Lung (tissue), 12 donors: ENCODE measurements around the gene MYT1. TPM values are rescaled to one million over a fixed set of nuclear protein-coding genes. Genes with fewer than 3 reads are reported as not detected.

ENCODE experiments used
- ATAC-seq: fragments of 200-7000 bp; cut with Tn5 transposase; one replicate; pipeline ENCODE4 v1.9.1; 2020; ENCODE audit warnings: moderate number of reproducible peaks; ENCODE audit not compliant: insufficient read depth, low FRiP score
- DNase-seq, 3 donors: peaks; one replicate each; pipeline ENCODE4 v3.0.0-alpha.2; 2013 to 2017
- H3K27ac ChIP-seq, 2 donors: one replicate each; pipeline ENCODE4 v1.5.1; 2013; ENCODE audit warnings: mild to moderate bottlenecking in 2 of 2, moderate library complexity in 2 of 2, control low read depth in 1 of 2, inconsistent platforms in 1 of 2, low read depth in 1 of 2, low read length in 1 of 2
- H3K27me3 ChIP-seq, 3 donors: one replicate each; pipeline ENCODE4 v1.5.1; 2013; ENCODE audit warnings: low read length in 2 of 3; ENCODE audit not compliant: control insufficient read depth in 3 of 3, insufficient read depth in 3 of 3
- H3K36me3 ChIP-seq, 4 donors: one replicate each; pipeline ENCODE4 v1.5.1; 2013; ENCODE audit warnings: low read length in 4 of 4, mild to moderate bottlenecking in 1 of 4, moderate library complexity in 1 of 4; ENCODE audit not compliant: control insufficient read depth in 4 of 4, insufficient read depth in 4 of 4
- H3K4me1 ChIP-seq, 5 donors: one replicate each; pipeline ENCODE4 v1.5.1; 2013; ENCODE audit warnings: low read length in 5 of 5, mild to moderate bottlenecking in 2 of 5, moderate library complexity in 1 of 5; ENCODE audit not compliant: control insufficient read depth in 5 of 5, insufficient read depth in 5 of 5
- H3K4me3 ChIP-seq: one replicate; pipeline ENCODE4 v1.5.1; 2013; ENCODE audit warnings: mild to moderate bottlenecking, control low read depth, moderate library complexity
- H3K9ac ChIP-seq, 2 donors: one replicate each; pipeline ENCODE4 v1.5.1; 2013; ENCODE audit warnings: low read length in 2 of 2, control low read depth in 1 of 2; ENCODE audit not compliant: insufficient read depth in 1 of 2
- H3K9me3 ChIP-seq, 4 donors: one replicate each; pipeline ENCODE4 v1.5.1; 2013; ENCODE audit warnings: low read length in 3 of 4, mild to moderate bottlenecking in 1 of 4, moderate library complexity in 1 of 4; ENCODE audit not compliant: control insufficient read depth in 4 of 4, insufficient read depth in 3 of 4
- CTCF ChIP-seq: IDR thresholded peaks from 2 replicates; pipeline ENCODE4 v1.5.1; 2012; ENCODE audit warnings: mild to moderate bottlenecking; ENCODE audit errors: control extremely low read depth, extremely low read depth
- WGBS, 2 donors: extraction: QIAGEN DNeasy Blood & Tissue Kit; methylation state at CpG; one replicate each; pipeline ENCODE4 v1.1.7; 2013; 5-methylcytosine and 5-hydroxymethylcytosine counted together
- polyA plus RNA-seq, 2 donors: library from polyadenylated mRNA; stranded (reverse); fragments of 200-250 nt; gene quantifications; one replicate each; pipeline ENCODE4 v1.2.1, GENCODE V29; 2013
- total RNA-seq, 2 donors: library from RNA; depleted of rRNA in 1 of 2; stranded (reverse); fragments of >200 nt in 1 of 2; gene quantifications; one replicate each; pipeline ENCODE4 v1.2.1, GENCODE V29; 2014 to 2021
- donor health status: control.
- donor health status: control.
- donor health status: Bipolar disorder and iron deficiency.
- donor health status: healthy.
- donor health status: DM: yes; HTN: yes; CAD: no.

MYT1 gene
- total and polyA plus RNA-seq, 4 donors: 0.03 to 0.40 (median 0.10) TPM; not detected in 1

GRCh38 chr20:64211874-64212658, 47.8 kb downstream of the MYT1 start:
- peak overlapping the region in 1 of 2 donors; percentile 24 for H3K27ac ChIP-seq
- no peak for ATAC-seq
- peak in 2 of 3 donors; percentile 49 to 74 for DNase-seq
- H3K9me3 ChIP-seq: no peaks in the 10 kb centered on the region
- no peaks in the 10 kb centered on the region for H3K36me3 ChIP-seq
- no peak overlapping the region for H3K4me3 ChIP-seq
- H3K9ac ChIP-seq: peak overlapping the region in 1 of 2 donors; percentile 27
- no peak for TF ChIP-seq CTCF
- H3K27me3 ChIP-seq: no peaks in the 10 kb centered on the region
- H3K4me1 ChIP-seq: peaks cover 4 to 29% (median 17%) of the 10 kb centered on the region in 5 donors
- WGBS, 2 donors: 68 to 94% methylated on average over 15 to 21 of the region's 21 CpGs

- Histone ChIP-seq H3K9me3 (no peaks in the 10 kb centered on the region), H3K27me3 (no peaks in the 10 kb centered on the region), H3K27ac (peak overlapping the region in 1 of 2 donors; percentile 47), H3K9ac (peak overlapping the region in 1 of 2 donors; percentile 27), H3K4me3 (no peak overlapping the region), H3K36me3 (no peaks in the 10 kb centered on the region), H3K4me1 (peaks cover 4 to 29% (median 17%) of the 10 kb centered on the region in 5 donors)
- DNase-seq (peak; percentile 84 to 93 (median 90)), ATAC-seq (no peak)
- no peak for TF ChIP-seq CTCF
- 38 to 62% methylated on average over 7 of the region's 7 CpGs for WGBS, 2 donors
Measured at GRCh38 chr20:64212755-64213154, 48.5 kb downstream of the MYT1 start.

- Histone ChIP-seq H3K27me3 (no peaks in the 10 kb centered on the region), H3K27ac (no peak overlapping the region), H3K4me3 (no peak overlapping the region), H3K9me3 (no peaks in the 10 kb centered on the region), H3K9ac (no peak overlapping the region), H3K36me3 (no peaks in the 10 kb centered on the region), H3K4me1 (peaks cover 4 to 29% (median 18%) of the 10 kb centered on the region in 5 donors)
- DNase-seq (no peak), ATAC-seq (no peak)
- WGBS, 2 donors: 90 to 97% methylated on average over 10 of the region's 10 CpGs
- no peak for TF ChIP-seq CTCF
Measured at GRCh38 chr20:64214113-64214512, 49.9 kb downstream of the MYT1 start.
